WTC11 (cell line): ENCODE data around the gene TEX11. TPM values are rescaled to one million over a fixed set of nuclear protein-coding genes. Genes with fewer than 3 reads are reported as not detected.
"Not testable (repeated sequence)": the region's sequence is repeated elsewhere in the genome, so short reads cannot be mapped to it uniquely, and the experiment has no call there.

ENCODE experiments used
- ATAC-seq: fragments of 200-7000 bp; cut with Tn5 transposase; 2 replicates; pipeline ENCODE4 v1.10.0; 2021; ENCODE audit warnings: mild to moderate bottlenecking, moderate library complexity
- CTCF ChIA-PET: fragments of 300-600 bp; sonication (Branson Sonifier 250); formaldehyde crosslinking; loops from one replicate; lab custom pipeline; 2021; ENCODE audit warnings: antibody characterized with exemption; lab: Charles Lee
- POLR2A ChIA-PET: fragments of 350-600 bp; sonication (Branson Sonifier 250); formaldehyde crosslinking; loops from one replicate; lab custom pipeline; 2021; ENCODE audit warnings: antibody characterized with exemption; lab: Charles Lee
- DNase-seq: peaks from one replicate; pipeline ENCODE4 v3.0.0; 2021; ENCODE audit warnings: low spot score
- H3K27ac Mint-ChIP-seq: 2 replicates; pipeline ENCODE4 v1.8.0; 2021; ENCODE audit warnings: mixed read lengths
- H3K27me3 Mint-ChIP-seq: 2 replicates; pipeline ENCODE4 v1.8.0; 2021; ENCODE audit warnings: low read depth, mild to moderate bottlenecking, moderate library complexity, mixed read lengths
- H3K36me3 Mint-ChIP-seq: 2 replicates; pipeline ENCODE4 v1.8.0; 2021; ENCODE audit warnings: mixed read lengths
- H3K4me1 Mint-ChIP-seq: 2 replicates; pipeline ENCODE4 v1.8.0; 2022; ENCODE audit warnings: mixed read lengths
- H3K4me3 Mint-ChIP-seq: 2 replicates; pipeline ENCODE4 v1.8.0; 2021; ENCODE audit warnings: mild to moderate bottlenecking, moderate library complexity, mixed read lengths
- H3K9me3 Mint-ChIP-seq: 2 replicates; pipeline ENCODE4 v1.8.0; 2021; ENCODE audit warnings: mixed read lengths
- CREM ChIP-seq: sonication (generic); formaldehyde crosslinking; IDR thresholded peaks from 2 replicates; pipeline ENCODE4 v1.8.1; 2022; ENCODE audit warnings: mild to moderate bottlenecking, missing genetic modification reagents, moderate library complexity
- ESRRA ChIP-seq: sonication (generic); formaldehyde crosslinking; IDR thresholded peaks from 2 replicates; pipeline ENCODE4 v1.8.1; 2022; ENCODE audit warnings: mild to moderate bottlenecking, missing genetic modification reagents, borderline replicate concordance
- ETV6 ChIP-seq: sonication (generic); formaldehyde crosslinking; IDR thresholded peaks from 2 replicates; pipeline ENCODE4 v1.8.1; 2022; ENCODE audit warnings: mild to moderate bottlenecking, missing genetic modification reagents
- GTF2I ChIP-seq: fragments of 250-450 bp; sonication (Bioruptor Pico); conservative IDR thresholded peaks from 2 replicates; pipeline ENCODE4 v1.4.0; 2021; ENCODE audit warnings: mild to moderate bottlenecking
- JUN ChIP-seq: sonication (generic); formaldehyde crosslinking; IDR thresholded peaks from 2 replicates; pipeline ENCODE4 v1.8.0; 2023; ENCODE audit warnings: mild to moderate bottlenecking, missing genetic modification reagents
- NFATC4 ChIP-seq: fragments of 250-450 bp; sonication (Bioruptor Pico); IDR thresholded peaks from 2 replicates; pipeline ENCODE4 v1.9.0; 2021; ENCODE audit warnings: mild to moderate bottlenecking
- NFE2L1 ChIP-seq: sonication (generic); formaldehyde crosslinking; IDR thresholded peaks from 2 replicates; pipeline ENCODE4 v1.8.1; 2023; ENCODE audit warnings: missing genetic modification reagents
- NR1H2 ChIP-seq: sonication (generic); formaldehyde crosslinking; IDR thresholded peaks from 2 replicates; pipeline ENCODE4 v1.9.0; 2021; ENCODE audit warnings: mild to moderate bottlenecking, moderate library complexity, missing genetic modification reagents
- NR3C1 ChIP-seq: sonication (generic); formaldehyde crosslinking; conservative IDR thresholded peaks from 2 replicates; pipeline ENCODE4 v1.8.1; 2023; ENCODE audit warnings: low read depth, mild to moderate bottlenecking, missing genetic modification reagents
- OVOL2 ChIP-seq: fragments of 250-450 bp; sonication (Bioruptor Pico); IDR thresholded peaks from 2 replicates; pipeline ENCODE4 v1.9.0; 2021; ENCODE audit warnings: mild to moderate bottlenecking, borderline replicate concordance
- SMAD4 ChIP-seq: sonication (generic); formaldehyde crosslinking; IDR thresholded peaks from 2 replicates; pipeline ENCODE4 v1.8.0; 2022; ENCODE audit warnings: mild to moderate bottlenecking, missing genetic modification reagents
- TEAD4 ChIP-seq: sonication (generic); formaldehyde crosslinking; IDR thresholded peaks from 2 replicates; pipeline ENCODE4 v1.8.0; 2022; ENCODE audit warnings: mild to moderate bottlenecking, missing genetic modification reagents
- ZNF232 ChIP-seq: sonication (generic); formaldehyde crosslinking; IDR thresholded peaks from 2 replicates; pipeline ENCODE4 v1.8.0; 2022; ENCODE audit warnings: mild to moderate bottlenecking, missing genetic modification reagents
- total RNA-seq: library from RNA; stranded (reverse); gene quantifications from 3 replicates; pipeline ENCODE4 v1.2.3, GENCODE V29; 2021
- TF ChIP-seq, protein P1 (sequence below): fragments of 250-450 bp; sonication (Bioruptor Pico); IDR thresholded peaks from 2 replicates; pipeline ENCODE4 v1.9.0; 2021; ENCODE audit warnings: mild to moderate bottlenecking
- TF ChIP-seq, protein P2 (sequence below): sonication (generic); formaldehyde crosslinking; IDR thresholded peaks from 2 replicates; pipeline ENCODE4 v1.8.1; 2022; ENCODE audit warnings: low read depth, missing genetic modification reagents, borderline replicate concordance
- TF ChIP-seq, protein P3 (sequence below): fragments of 250-450 bp; sonication (Bioruptor Pico); IDR thresholded peaks from 2 replicates; pipeline ENCODE4 v1.9.0; 2021; ENCODE audit warnings: mild to moderate bottlenecking, borderline replicate concordance
- TF ChIP-seq, protein P4 (sequence below): sonication (generic); formaldehyde crosslinking; IDR thresholded peaks from 2 replicates; pipeline ENCODE4 v1.8.0; 2022; ENCODE audit warnings: missing genetic modification reagents
- TF ChIP-seq, protein P5 (sequence below): fragments of 200-600 bp; IDR thresholded peaks from 2 replicates; pipeline ENCODE4 v1.8.0; 2022; ENCODE audit warnings: antibody characterized with exemption

The TEX11 gene
- total RNA-seq, 1 experiment from 2014 or later = 0.31 TPM

DNA sequence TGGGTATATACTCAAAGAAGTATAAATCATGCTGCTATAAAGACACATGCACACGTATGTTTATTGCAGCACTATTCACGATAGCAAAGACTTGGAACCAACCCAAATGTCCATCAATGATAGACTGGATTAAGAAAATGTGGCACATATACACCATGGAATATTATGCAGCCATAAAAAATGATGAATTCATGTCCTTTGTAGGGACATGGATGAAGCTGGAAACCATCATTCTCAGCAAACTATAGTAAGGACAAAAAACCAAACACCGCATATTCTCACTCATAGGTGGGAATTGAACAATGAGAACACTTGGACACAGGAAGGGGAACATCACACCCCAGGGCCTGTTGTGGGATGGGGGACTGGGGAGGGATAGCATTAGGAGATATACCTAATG is 260.6 kb downstream of the TEX11 start:
- H3K4me1 Mint-ChIP-seq, CTCF ChIA-PET, H3K36me3 Mint-ChIP-seq, ATAC-seq, POLR2A ChIA-PET, DNase-seq, H3K27me3 Mint-ChIP-seq, H3K27ac Mint-ChIP-seq, H3K4me3 Mint-ChIP-seq: not testable (repeated sequence)
- peaks cover 22% of the 10 kb centered on the region for H3K9me3 Mint-ChIP-seq

DNA sequence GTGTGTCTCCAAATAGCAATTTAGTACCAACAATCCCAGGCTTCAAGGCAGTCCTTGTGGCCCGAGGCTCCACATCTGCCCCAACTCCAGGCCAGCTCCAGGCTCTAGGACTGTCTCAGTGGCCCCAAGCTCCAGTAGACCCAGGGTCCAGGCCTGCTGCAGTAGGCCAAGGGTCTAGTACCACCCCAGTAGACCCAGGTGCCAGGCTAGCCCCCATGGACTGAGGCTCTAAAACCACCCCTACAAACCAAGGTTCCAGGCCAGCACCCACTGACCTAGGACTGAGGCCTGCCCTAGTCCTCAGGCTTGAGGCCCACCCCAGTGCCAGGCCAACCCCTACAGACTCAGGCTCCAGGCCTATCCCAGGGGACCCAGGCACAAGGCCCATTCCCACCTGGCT is 272.3 kb downstream of the TEX11 start:
- ChIA-PET POLR2A (no interaction called here), CTCF (no interaction called here)
- DNase-seq (no peak), ATAC-seq (no peak)
- no peak overlapping the region for H3K4me3 Mint-ChIP-seq
- no peaks in the 10 kb centered on the region for H3K27me3 Mint-ChIP-seq
- no peaks in the 10 kb centered on the region for H3K4me1 Mint-ChIP-seq
- peaks cover 4% of the 10 kb centered on the region for H3K9me3 Mint-ChIP-seq
- peaks cover 4% of the 10 kb centered on the region for H3K36me3 Mint-ChIP-seq
- TF ChIP-seq, protein P1, sequence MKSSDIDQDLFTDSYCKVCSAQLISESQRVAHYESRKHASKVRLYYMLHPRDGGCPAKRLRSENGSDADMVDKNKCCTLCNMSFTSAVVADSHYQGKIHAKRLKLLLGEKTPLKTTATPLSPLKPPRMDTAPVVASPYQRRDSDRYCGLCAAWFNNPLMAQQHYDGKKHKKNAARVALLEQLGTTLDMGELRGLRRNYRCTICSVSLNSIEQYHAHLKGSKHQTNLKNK (CRISPR knock-in tag) = no peak
- no peak for TF ChIP-seq ZNF232 (CRISPR knock-in tag)
- no peak for TF ChIP-seq NR1H2 (CRISPR knock-in tag)
- no peak for TF ChIP-seq NFE2L1 (CRISPR knock-in tag)
- TF ChIP-seq ETV6 = no peak
- TF ChIP-seq, protein P2, sequence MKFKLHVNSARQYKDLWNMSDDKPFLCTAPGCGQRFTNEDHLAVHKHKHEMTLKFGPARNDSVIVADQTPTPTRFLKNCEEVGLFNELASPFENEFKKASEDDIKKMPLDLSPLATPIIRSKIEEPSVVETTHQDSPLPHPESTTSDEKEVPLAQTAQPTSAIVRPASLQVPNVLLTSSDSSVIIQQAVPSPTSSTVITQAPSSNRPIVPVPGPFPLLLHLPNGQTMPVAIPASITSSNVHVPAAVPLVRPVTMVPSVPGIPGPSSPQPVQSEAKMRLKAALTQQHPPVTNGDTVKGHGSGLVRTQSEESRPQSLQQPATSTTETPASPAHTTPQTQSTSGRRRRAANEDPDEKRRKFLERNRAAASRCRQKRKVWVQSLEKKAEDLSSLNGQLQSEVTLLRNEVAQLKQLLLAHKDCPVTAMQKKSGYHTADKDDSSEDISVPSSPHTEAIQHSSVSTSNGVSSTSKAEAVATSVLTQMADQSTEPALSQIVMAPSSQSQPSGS (CRISPR knock-in tag) = no peak
- TF ChIP-seq JUN = no peak
- TF ChIP-seq, protein P3, sequence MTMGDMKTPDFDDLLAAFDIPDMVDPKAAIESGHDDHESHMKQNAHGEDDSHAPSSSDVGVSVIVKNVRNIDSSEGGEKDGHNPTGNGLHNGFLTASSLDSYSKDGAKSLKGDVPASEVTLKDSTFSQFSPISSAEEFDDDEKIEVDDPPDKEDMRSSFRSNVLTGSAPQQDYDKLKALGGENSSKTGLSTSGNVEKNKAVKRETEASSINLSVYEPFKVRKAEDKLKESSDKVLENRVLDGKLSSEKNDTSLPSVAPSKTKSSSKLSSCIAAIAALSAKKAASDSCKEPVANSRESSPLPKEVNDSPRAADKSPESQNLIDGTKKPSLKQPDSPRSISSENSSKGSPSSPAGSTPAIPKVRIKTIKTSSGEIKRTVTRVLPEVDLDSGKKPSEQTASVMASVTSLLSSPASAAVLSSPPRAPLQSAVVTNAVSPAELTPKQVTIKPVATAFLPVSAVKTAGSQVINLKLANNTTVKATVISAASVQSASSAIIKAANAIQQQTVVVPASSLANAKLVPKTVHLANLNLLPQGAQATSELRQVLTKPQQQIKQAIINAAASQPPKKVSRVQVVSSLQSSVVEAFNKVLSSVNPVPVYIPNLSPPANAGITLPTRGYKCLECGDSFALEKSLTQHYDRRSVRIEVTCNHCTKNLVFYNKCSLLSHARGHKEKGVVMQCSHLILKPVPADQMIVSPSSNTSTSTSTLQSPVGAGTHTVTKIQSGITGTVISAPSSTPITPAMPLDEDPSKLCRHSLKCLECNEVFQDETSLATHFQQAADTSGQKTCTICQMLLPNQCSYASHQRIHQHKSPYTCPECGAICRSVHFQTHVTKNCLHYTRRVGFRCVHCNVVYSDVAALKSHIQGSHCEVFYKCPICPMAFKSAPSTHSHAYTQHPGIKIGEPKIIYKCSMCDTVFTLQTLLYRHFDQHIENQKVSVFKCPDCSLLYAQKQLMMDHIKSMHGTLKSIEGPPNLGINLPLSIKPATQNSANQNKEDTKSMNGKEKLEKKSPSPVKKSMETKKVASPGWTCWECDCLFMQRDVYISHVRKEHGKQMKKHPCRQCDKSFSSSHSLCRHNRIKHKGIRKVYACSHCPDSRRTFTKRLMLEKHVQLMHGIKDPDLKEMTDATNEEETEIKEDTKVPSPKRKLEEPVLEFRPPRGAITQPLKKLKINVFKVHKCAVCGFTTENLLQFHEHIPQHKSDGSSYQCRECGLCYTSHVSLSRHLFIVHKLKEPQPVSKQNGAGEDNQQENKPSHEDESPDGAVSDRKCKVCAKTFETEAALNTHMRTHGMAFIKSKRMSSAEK (CRISPR knock-in tag) = no peak
- TF ChIP-seq NR3C1 (CRISPR knock-in tag) = no peak
- no peak for TF ChIP-seq GTF2I (CRISPR knock-in tag)
- TF ChIP-seq NFATC4 (CRISPR knock-in tag) = no peak
- no peak for TF ChIP-seq ESRRA (CRISPR knock-in tag)
- TF ChIP-seq TEAD4 (CRISPR knock-in tag) = no peak
- no peak for TF ChIP-seq SMAD4 (CRISPR knock-in tag)
- no peak overlapping the region for H3K27ac Mint-ChIP-seq

DNA sequence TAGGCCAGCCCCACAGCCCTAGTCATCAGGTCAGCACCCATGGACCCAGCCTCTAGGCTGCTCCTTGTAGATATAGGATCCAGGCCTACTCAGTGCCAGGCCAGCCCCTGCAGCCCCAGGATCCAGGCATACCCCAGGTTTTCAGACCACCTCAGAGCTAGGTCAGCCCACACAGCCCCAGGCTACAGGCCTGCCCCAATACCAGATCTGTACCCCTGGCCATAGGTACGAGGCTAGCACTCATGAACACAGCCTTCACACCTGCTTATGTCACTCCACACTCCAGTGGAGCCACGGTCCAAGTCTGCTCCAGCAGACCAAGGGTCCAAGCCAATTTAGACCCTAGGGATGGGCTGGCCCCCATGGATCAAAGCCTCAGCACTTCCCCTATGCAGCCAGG is 272.8 kb downstream of the TEX11 start:
- POLR2A ChIA-PET = no interaction called here
- CTCF ChIA-PET = no interaction called here
- Mint-ChIP-seq H3K4me3 (no peak overlapping the region), H3K9me3 (peaks cover 4% of the 10 kb centered on the region)
- ATAC-seq (no peak), DNase-seq (no peak)
- TF ChIP-seq CREM (no peak), OVOL2 (no peak)
- TF ChIP-seq, protein P4, sequence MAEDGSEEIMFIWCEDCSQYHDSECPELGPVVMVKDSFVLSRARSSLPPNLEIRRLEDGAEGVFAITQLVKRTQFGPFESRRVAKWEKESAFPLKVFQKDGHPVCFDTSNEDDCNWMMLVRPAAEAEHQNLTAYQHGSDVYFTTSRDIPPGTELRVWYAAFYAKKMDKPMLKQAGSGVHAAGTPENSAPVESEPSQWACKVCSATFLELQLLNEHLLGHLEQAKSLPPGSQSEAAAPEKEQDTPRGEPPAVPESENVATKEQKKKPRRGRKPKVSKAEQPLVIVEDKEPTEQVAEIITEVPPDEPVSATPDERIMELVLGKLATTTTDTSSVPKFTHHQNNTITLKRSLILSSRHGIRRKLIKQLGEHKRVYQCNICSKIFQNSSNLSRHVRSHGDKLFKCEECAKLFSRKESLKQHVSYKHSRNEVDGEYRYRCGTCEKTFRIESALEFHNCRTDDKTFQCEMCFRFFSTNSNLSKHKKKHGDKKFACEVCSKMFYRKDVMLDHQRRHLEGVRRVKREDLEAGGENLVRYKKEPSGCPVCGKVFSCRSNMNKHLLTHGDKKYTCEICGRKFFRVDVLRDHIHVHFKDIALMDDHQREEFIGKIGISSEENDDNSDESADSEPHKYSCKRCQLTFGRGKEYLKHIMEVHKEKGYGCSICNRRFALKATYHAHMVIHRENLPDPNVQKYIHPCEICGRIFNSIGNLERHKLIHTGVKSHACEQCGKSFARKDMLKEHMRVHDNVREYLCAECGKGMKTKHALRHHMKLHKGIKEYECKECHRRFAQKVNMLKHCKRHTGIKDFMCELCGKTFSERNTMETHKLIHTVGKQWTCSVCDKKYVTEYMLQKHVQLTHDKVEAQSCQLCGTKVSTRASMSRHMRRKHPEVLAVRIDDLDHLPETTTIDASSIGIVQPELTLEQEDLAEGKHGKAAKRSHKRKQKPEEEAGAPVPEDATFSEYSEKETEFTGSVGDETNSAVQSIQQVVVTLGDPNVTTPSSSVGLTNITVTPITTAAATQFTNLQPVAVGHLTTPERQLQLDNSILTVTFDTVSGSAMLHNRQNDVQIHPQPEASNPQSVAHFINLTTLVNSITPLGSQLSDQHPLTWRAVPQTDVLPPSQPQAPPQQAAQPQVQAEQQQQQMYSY (CRISPR knock-in tag) = no peak
- TF ChIP-seq, protein P5, sequence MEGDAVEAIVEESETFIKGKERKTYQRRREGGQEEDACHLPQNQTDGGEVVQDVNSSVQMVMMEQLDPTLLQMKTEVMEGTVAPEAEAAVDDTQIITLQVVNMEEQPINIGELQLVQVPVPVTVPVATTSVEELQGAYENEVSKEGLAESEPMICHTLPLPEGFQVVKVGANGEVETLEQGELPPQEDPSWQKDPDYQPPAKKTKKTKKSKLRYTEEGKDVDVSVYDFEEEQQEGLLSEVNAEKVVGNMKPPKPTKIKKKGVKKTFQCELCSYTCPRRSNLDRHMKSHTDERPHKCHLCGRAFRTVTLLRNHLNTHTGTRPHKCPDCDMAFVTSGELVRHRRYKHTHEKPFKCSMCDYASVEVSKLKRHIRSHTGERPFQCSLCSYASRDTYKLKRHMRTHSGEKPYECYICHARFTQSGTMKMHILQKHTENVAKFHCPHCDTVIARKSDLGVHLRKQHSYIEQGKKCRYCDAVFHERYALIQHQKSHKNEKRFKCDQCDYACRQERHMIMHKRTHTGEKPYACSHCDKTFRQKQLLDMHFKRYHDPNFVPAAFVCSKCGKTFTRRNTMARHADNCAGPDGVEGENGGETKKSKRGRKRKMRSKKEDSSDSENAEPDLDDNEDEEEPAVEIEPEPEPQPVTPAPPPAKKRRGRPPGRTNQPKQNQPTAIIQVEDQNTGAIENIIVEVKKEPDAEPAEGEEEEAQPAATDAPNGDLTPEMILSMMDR = no peak
- TF ChIP-seq, all 79 proteins: peak for 0
- no peak overlapping the region for H3K27ac Mint-ChIP-seq
- peaks cover 4% of the 10 kb centered on the region for H3K36me3 Mint-ChIP-seq
- no peaks in the 10 kb centered on the region for H3K4me1 Mint-ChIP-seq
- H3K27me3 Mint-ChIP-seq = no peaks in the 10 kb centered on the region
